Breast epithelium (tissue), 3 donors: Measurements from ENCODE around the gene MAPT.

Experiments
- POLR2A ChIP-seq: fragments of 450-650 bp; IDR thresholded peaks from one replicate; pipeline ENCODE4 v1.6.1; 2016; ENCODE audit warnings: antibody characterized with exemption, mild to moderate bottlenecking, moderate library complexity
- TF ChIP-seq, protein P1 (sequence below), 3 donors: fragments of 450-650 bp; IDR thresholded peaks; one replicate each; pipeline ENCODE4 v1.5.1; 2016 to 2017; ENCODE audit warnings: antibody characterized with exemption in 3 of 3, mild to moderate bottlenecking in 3 of 3, moderate library complexity in 3 of 3

DNA sequence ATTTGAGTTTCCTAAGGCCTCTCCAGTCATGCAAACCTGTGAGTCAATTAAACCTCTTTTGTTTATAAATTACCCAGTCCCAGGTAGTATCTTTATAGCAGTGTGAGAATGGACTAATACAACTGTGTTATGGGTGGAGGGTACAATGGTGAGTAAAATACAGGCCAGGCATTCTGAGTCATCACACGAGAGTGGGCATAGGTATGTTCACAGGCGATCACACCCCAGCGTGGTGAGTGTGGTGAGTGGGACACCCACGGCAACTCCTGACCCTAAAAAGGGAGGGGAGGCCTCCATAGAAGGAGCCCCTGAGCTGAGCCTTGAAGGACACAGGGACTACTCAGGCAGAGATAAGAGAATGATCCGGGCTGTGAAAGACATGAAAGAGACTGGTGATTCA, 22.6 kb upstream of the MAPT start:
- TF ChIP-seq POLR2A = no peak
- TF ChIP-seq, protein P1, sequence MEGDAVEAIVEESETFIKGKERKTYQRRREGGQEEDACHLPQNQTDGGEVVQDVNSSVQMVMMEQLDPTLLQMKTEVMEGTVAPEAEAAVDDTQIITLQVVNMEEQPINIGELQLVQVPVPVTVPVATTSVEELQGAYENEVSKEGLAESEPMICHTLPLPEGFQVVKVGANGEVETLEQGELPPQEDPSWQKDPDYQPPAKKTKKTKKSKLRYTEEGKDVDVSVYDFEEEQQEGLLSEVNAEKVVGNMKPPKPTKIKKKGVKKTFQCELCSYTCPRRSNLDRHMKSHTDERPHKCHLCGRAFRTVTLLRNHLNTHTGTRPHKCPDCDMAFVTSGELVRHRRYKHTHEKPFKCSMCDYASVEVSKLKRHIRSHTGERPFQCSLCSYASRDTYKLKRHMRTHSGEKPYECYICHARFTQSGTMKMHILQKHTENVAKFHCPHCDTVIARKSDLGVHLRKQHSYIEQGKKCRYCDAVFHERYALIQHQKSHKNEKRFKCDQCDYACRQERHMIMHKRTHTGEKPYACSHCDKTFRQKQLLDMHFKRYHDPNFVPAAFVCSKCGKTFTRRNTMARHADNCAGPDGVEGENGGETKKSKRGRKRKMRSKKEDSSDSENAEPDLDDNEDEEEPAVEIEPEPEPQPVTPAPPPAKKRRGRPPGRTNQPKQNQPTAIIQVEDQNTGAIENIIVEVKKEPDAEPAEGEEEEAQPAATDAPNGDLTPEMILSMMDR (IDR thresholded peaks at IDR 0.05) = no peak
